Measurements from ENCODE around the gene RHEX. TPM values are rescaled to one million over a fixed set of nuclear protein-coding genes. Genes with fewer than 3 reads are reported as not detected.
A peak's percentile ranks its signal among the peaks of the same experiment; 100 is the strongest.

The RHEX gene
- total RNA-seq, 2 experiments from 2014 or later: not detected

DNA sequence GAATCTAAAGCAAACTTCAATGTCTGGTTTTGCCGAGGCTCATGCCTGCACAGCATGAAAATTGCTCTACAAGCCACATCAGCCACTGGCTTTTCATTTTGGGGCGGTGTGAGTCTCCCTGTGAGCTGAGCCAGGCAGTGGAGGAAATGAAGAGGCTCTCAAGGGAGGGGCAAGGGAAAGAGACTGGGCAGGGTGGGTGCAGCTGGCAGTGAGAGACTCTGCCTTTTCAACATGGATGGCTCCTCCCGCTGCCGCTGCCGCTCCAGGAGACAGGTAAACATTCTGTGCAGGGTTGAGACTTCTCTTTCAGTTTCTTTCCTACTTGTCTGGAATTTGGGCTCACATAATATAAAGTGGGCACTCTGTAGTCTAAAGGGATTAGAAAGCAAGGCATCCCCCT is 17.9 kb upstream of the RHEX start:
- no peaks in the 10 kb centered on the region for H3K9me3 Mint-ChIP-seq
- H3K27ac Mint-ChIP-seq: no peak overlapping the region
- peaks cover 18% of the 10 kb centered on the region for H3K4me1 Mint-ChIP-seq (ENCODE audit: low read depth)
- no peak overlapping the region for H3K4me3 Mint-ChIP-seq
- intact Hi-C loops (cut with micrococcal nuclease): no loop called here
- CTCF ChIA-PET: interaction anchor here (0.6 to 7.6 kb wide), 4 partner anchors 58 to 406 kb away, joined by 3 to 177 read pairs (median 4); no protein-coding TSS in a partner anchor
- DNase-seq: no peak
- no peaks in the 10 kb centered on the region for H3K36me3 Mint-ChIP-seq (ENCODE audit: low read depth)
- H3K27me3 Mint-ChIP-seq (ENCODE audit: low read depth): peaks cover 14% of the 10 kb centered on the region

DNA sequence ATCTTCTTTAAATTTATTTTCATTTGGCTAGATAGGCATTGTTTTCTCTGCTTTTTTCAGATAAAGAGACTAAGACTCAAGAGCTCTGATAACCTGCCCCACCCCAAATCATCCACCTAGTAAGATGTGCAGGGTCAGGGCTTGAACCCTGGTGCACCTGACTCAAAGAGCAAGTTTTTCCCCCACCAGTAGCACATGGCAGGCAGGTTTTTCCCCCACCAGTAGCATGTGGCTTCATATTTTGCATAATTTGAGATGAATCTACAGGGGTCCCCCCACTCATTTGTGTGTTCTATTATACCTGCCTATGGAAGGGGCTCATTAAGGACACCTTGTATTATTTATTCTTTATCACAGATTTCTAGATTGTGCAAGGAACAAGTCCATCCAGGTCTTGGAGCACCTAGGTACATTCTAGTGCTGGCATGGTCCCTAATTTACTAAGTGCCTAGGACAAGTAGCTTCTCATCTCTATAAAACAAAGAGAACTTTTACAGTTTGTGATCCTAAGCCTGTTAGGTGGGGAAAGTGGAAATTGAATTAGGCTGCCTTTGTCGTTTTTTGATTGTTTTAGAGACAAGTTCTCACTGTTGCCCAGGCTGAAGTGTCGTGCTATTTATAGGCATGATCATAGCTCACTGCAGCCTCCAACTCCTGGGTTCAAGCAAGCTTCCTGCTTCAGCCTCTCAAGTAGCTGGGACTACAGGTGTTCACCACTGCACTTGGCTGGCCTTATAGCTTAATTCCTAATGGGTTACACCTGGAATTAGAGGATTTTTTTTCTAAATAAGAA is 16.1 kb upstream of the RHEX start:
- Mint-ChIP-seq H3K27ac (no peak overlapping the region), H3K4me1 (ENCODE audit: low read depth) (peaks cover 18% of the 10 kb centered on the region), H3K9me3 (no peaks in the 10 kb centered on the region), H3K36me3 (ENCODE audit: low read depth) (no peaks in the 10 kb centered on the region), H3K4me3 (no peak overlapping the region), H3K27me3 (ENCODE audit: low read depth) (peaks cover 12% of the 10 kb centered on the region)
- intact Hi-C loops (cut with micrococcal nuclease): loop anchor here (1.0 kb wide), 1 partner anchor 12 kb away; no protein-coding TSS in a partner anchor
- DNase-seq: peak; percentile 37
- CTCF ChIA-PET: interaction anchor here (0.6 to 1.7 kb wide), 6 partner anchors 11 to 86 kb away, joined by 3 to 8 read pairs (median 4); no protein-coding TSS in a partner anchor

DNA sequence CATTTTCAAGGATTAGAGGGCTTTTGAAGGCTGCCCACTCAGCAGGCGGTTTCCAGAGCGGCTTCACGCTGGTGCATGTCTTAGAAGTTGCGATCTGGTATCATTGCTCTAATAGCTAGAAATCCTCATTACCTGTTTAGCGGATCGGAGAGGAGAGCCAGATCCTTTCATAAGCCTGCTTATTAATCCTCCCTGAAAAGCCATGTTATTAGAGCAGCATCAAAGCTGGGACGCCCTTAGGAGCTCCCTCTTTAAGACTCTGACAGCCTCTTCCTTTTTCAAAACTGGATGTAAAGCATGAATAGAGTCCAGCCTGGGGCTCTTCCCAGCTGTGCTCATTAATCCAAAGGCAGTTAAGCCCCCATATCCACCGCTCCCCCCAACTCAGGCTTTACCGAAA is 15.4 kb upstream of the RHEX start:
- Mint-ChIP-seq H3K9me3 (no peaks in the 10 kb centered on the region), H3K4me3 (no peak overlapping the region), H3K4me1 (ENCODE audit: low read depth) (peaks cover 18% of the 10 kb centered on the region), H3K27me3 (ENCODE audit: low read depth) (peaks cover 12% of the 10 kb centered on the region), H3K36me3 (ENCODE audit: low read depth) (no peaks in the 10 kb centered on the region), H3K27ac (no peak overlapping the region)
- CTCF ChIA-PET: interaction anchor here (0.7 to 1.7 kb wide), 5 partner anchors 11 to 71 kb away, joined by 3 to 8 read pairs (median 3); no protein-coding TSS in a partner anchor
- DNase-seq: no peak
- intact Hi-C loops (cut with micrococcal nuclease): no loop called here

- CTCF ChIA-PET: interaction anchor here (0.6 to 1.4 kb wide), 5 partner anchors 8 to 407 kb away, joined by 3 to 5 read pairs (median 3); no protein-coding TSS in a partner anchor
- Mint-ChIP-seq H3K4me3 (no peak overlapping the region), H3K9me3 (no peaks in the 10 kb centered on the region), H3K27ac (no peak overlapping the region), H3K36me3 (ENCODE audit: low read depth) (no peaks in the 10 kb centered on the region), H3K27me3 (ENCODE audit: low read depth) (peaks cover 6% of the 10 kb centered on the region), H3K4me1 (ENCODE audit: low read depth) (peaks cover 18% of the 10 kb centered on the region)
- intact Hi-C loops (cut with micrococcal nuclease): no loop called here
- no peak for DNase-seq
Observed at GRCh38 chr1:206039046-206039973, 13.7 kb upstream of the RHEX start.

GRCh38 chr1:206040328-206040727 is 12.6 kb upstream of the RHEX start:
- H3K9me3 Mint-ChIP-seq: no peaks in the 10 kb centered on the region
- H3K4me1 Mint-ChIP-seq (ENCODE audit: low read depth): peaks cover 12% of the 10 kb centered on the region
- CTCF ChIA-PET: interaction anchor here (1.0 kb wide), 1 partner anchor 9 kb away, joined by 5 read pairs; no protein-coding TSS in a partner anchor
- no peak overlapping the region for H3K27ac Mint-ChIP-seq
- no peak overlapping the region for H3K4me3 Mint-ChIP-seq
- no peaks in the 10 kb centered on the region for H3K36me3 Mint-ChIP-seq (ENCODE audit: low read depth)
- H3K27me3 Mint-ChIP-seq (ENCODE audit: low read depth): no peaks in the 10 kb centered on the region
- DNase-seq: no peak
- intact Hi-C loops (cut with micrococcal nuclease): no loop called here

- intact Hi-C loops (cut with micrococcal nuclease): no loop called here
- Mint-ChIP-seq H3K4me3 (no peak overlapping the region), H3K36me3 (ENCODE audit: low read depth) (no peaks in the 10 kb centered on the region), H3K4me1 (ENCODE audit: low read depth) (peaks cover 10% of the 10 kb centered on the region), H3K9me3 (no peaks in the 10 kb centered on the region), H3K27me3 (ENCODE audit: low read depth) (peaks cover 3% of the 10 kb centered on the region), H3K27ac (no peak overlapping the region)
- CTCF ChIA-PET: no interaction called here
- no peak for DNase-seq
Observed at GRCh38 chr1:206041640-206042039, 11.3 kb upstream of the RHEX start.

DNA sequence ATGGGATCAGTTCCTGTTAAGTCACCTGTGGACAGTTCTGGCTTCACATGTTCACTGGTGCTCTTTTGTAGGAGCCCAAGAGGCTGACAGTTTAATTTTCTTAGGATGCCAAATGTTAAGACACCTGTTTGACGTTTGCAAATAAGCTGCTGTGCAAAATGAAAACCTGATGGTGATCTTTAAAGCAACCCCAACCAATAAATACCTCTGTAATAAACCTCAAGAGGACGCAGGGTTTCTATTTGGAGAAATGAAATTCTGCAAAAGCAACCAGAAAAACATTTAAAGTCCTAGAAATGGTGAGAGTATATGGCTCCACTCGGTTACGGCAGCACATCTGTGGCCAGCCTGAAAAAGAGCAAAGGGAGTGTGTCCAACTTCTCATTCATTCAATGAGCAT is 5.7 kb upstream of the RHEX start:
- intact Hi-C loops (cut with micrococcal nuclease): no loop called here
- DNase-seq: no peak
- Mint-ChIP-seq H3K4me3 (no peak overlapping the region), H3K4me1 (ENCODE audit: low read depth) (peaks cover 36% of the 10 kb centered on the region), H3K36me3 (ENCODE audit: low read depth) (no peaks in the 10 kb centered on the region), H3K27ac (no peak overlapping the region), H3K27me3 (ENCODE audit: low read depth) (peaks cover 11% of the 10 kb centered on the region), H3K9me3 (no peaks in the 10 kb centered on the region)
- CTCF ChIA-PET: interaction anchor here (0.6 kb wide), 1 partner anchor 455 kb away, joined by 3 read pairs; no protein-coding TSS in a partner anchor

GRCh38 chr1:206048582-206048981 is 4.4 kb upstream of the RHEX start:
- Mint-ChIP-seq H3K27ac (no peak overlapping the region), H3K9me3 (no peaks in the 10 kb centered on the region), H3K4me3 (no peak overlapping the region), H3K4me1 (ENCODE audit: low read depth) (peaks cover 47% of the 10 kb centered on the region), H3K27me3 (ENCODE audit: low read depth) (peaks cover 11% of the 10 kb centered on the region), H3K36me3 (ENCODE audit: low read depth) (no peaks in the 10 kb centered on the region)
- CTCF ChIA-PET: interaction anchor here (0.8 to 1.5 kb wide), 3 partner anchors 10 to 58 kb away, joined by 3 to 4 read pairs (median 3); no protein-coding TSS in a partner anchor
- intact Hi-C loops (cut with micrococcal nuclease): no loop called here
- DNase-seq: no peak

GRCh38 chr1:206049293-206049692 is 3.7 kb upstream of the RHEX start:
- intact Hi-C loops (cut with micrococcal nuclease): loop anchor here (1.0 kb wide), 1 partner anchor 13 kb away; no protein-coding TSS in a partner anchor
- peak; percentile 52 for DNase-seq

GRCh38 chr1:206049919-206050600 is 2.9 kb upstream of the RHEX start:
- CTCF ChIA-PET: no interaction called here
- DNase-seq: no peak
- Mint-ChIP-seq H3K9me3 (no peaks in the 10 kb centered on the region), H3K4me3 (no peak overlapping the region), H3K36me3 (ENCODE audit: low read depth) (no peaks in the 10 kb centered on the region), H3K27me3 (ENCODE audit: low read depth) (peaks cover 11% of the 10 kb centered on the region), H3K27ac (peak overlapping the region; percentile 59), H3K4me1 (ENCODE audit: low read depth) (peaks cover 47% of the 10 kb centered on the region)
- intact Hi-C loops (cut with micrococcal nuclease): loop anchor here (1.0 to 5.0 kb wide), 6 partner anchors 14 to 763 kb away; partner anchors contain the start of gene RAB29

More at GRCh38 chr1:206049293-206049692, 3.7 kb upstream of the RHEX start:
- Mint-ChIP-seq H3K27ac (no peak overlapping the region), H3K9me3 (no peaks in the 10 kb centered on the region), H3K4me3 (no peak overlapping the region), H3K4me1 (ENCODE audit: low read depth) (peaks cover 47% of the 10 kb centered on the region), H3K36me3 (ENCODE audit: low read depth) (no peaks in the 10 kb centered on the region), H3K27me3 (ENCODE audit: low read depth) (peaks cover 11% of the 10 kb centered on the region)
- CTCF ChIA-PET: interaction anchor here (0.8 to 1.5 kb wide), 2 partner anchors 11 to 57 kb away, joined by 3 to 4 read pairs; no protein-coding TSS in a partner anchor

DNA sequence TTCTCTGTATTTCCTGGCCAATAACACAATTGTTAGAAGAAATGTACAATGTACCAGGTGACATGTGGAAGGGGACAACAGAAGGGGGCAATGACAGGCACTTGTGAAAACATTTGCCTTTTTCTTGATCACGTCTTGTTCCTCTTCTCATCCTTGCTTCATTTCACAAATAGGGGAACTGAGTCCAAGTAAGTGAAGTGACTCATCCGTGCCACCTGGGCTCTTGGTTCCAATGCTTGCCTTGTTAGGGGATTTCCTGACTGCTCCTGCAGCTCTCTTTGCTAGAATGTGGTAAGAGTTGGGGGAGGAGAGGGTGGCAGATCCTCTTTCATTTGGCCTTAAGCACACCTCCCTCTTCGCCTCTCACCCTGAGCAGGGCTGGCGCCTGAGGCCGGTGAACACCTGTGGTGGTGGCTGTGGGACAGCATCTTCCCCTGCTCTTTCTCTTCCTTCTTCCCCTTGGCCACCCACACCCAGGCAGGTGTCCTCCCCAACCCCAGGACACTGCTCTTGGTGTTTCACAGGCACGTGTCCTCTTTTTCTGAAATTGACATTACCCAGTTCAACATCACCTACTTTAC is 2.2 kb upstream of the RHEX start:
- H3K27me3 Mint-ChIP-seq (ENCODE audit: low read depth): peaks cover 11% of the 10 kb centered on the region
- peak overlapping the region; percentile 60 for H3K27ac Mint-ChIP-seq
- intact Hi-C loops (cut with micrococcal nuclease): loop anchor here (1.0 to 5.0 kb wide), 5 partner anchors 16 to 763 kb away; partner anchors contain the start of gene RAB29
- H3K4me3 Mint-ChIP-seq: no peak overlapping the region
- peak; percentile 87 for DNase-seq
- no peaks in the 10 kb centered on the region for H3K36me3 Mint-ChIP-seq (ENCODE audit: low read depth)
- H3K4me1 Mint-ChIP-seq (ENCODE audit: low read depth): peaks cover 47% of the 10 kb centered on the region
- CTCF ChIA-PET: no interaction called here
- H3K9me3 Mint-ChIP-seq: no peaks in the 10 kb centered on the region
